Esophagus mucosa (tissue), 1 donor: ENCODE results near the gene SVEP1. TPM values are rescaled to one million over a fixed set of nuclear protein-coding genes. Genes with fewer than 3 reads are reported as not detected.
"Not testable (repeated sequence)": the region's sequence is repeated elsewhere in the genome, so short reads cannot be mapped to it uniquely, and the experiment has no call there.

Experiments
- ATAC-seq: fragments of 200-7000 bp; cut with Tn5 transposase; one replicate; pipeline ENCODE4 v1.9.1; 2020
- total RNA-seq: library from RNA; stranded (reverse); gene quantifications from one replicate; pipeline ENCODE4 v1.2.4, GENCODE V29; 2023
- donor health status: DM: yes; HTN: yes; CAD: no.

Gene SVEP1
- total RNA-seq, 1 donor from 2014 or later: 1.2 TPM

GRCh38 chr9:110578575-110579033 is 937 bp downstream of the SVEP1 start:
- no peak for ATAC-seq

GRCh38 chr9:110575945-110576344 is 3.6 kb downstream of the SVEP1 start:
- no peak for ATAC-seq

DNA sequence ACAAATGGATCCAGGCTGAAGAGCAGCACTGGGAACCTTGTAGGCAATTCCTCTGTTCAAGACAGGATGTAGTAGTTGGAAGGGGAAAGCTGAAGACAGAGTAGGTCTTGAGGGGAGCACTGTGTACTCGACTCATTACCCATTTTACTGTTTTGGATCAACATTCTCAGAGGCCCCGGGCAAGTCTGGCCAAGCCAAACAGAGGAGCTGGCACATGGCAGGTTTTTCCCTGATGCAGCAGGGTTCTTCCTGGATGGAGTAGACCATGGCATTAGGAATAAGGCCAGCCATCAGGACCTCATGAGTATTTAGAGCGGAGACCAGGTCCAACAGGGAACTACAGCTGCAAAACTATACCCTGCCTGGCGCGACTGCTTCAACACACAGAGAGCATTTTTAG is 4.4 kb downstream of the SVEP1 start:
- ATAC-seq: no peak

DNA sequence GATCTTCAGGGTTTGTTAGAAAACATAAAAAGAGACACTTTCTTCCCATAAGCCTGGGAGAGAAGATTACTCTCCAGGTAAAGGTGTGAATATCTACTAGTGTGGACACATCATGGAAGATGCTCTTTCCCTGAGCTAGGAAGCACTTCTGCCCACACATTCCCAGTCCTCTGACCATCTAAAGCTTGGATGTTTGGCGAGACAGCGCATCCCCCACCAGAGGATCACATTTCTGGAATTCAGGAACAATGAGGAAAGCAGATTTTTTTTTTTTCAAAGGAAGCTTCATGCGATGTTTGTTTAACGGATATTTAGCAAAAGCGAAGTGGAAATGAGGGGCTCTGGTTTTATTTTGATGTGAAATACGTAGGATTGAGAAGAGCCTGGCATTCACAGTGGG is 6.2 kb downstream of the SVEP1 start:
- no peak for ATAC-seq

DNA sequence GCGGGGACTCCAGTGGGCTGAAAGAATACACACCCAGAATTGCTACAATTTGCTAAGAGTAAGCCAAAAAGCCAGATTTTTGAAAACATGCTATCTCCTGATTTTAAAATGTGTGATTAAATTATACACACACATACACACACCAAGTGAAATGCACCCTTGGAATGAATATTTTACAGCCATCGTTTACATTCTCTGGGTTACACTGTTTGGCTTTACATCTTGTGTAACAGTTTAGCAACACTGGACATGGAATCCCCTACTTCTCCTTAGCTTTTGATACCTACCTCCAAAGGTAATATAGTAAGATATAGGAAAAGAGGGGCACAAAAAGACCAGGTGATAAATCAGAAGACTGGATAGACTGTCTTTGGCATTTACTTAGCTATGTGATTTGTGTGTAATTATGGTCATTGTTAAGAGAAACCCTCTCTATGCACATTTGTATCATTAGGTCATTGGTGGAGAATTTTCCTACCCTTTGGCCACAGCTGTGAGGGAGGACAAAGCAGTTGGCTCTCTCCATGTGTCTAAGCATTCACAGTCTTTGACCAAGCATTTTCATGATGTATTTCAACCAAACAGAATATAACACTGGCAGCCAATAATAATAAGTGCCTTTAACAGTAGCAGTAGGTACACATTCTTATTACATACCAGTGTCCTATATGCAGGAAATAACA is 7.6 kb downstream of the SVEP1 start:
- no peak for ATAC-seq

DNA sequence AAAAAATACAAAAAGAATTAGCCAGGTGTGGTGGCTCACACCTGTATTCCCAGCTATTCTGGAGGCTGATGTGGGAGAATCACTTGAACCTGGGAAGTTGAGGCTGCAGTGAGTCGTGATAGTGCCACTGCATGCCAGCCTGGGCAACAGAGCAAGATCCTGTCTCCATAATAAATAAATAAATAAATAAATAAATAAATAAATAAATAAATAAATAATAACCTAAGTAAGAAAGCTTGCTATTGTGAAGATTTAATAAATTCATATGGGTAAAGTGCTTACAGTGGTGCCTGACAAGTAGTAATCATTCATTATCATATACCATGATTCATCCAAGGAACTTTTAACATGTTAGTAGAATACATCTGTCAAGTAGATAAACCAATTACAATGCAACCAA is 13.4 kb downstream of the SVEP1 start:
- no peak for ATAC-seq

- ATAC-seq: no peak
These were observed 17.7 kb downstream of the SVEP1 start for GRCh38 chr9:110561826-110562225.

GRCh38 chr9:110559869-110560268 is 19.7 kb downstream of the SVEP1 start:
- ATAC-seq: no peak

GRCh38 chr9:110555551-110556331 is 23.8 kb downstream of the SVEP1 start:
- ATAC-seq: no peak

GRCh38 chr9:110546411-110546871 is 33.1 kb downstream of the SVEP1 start:
- no peak for ATAC-seq

DNA sequence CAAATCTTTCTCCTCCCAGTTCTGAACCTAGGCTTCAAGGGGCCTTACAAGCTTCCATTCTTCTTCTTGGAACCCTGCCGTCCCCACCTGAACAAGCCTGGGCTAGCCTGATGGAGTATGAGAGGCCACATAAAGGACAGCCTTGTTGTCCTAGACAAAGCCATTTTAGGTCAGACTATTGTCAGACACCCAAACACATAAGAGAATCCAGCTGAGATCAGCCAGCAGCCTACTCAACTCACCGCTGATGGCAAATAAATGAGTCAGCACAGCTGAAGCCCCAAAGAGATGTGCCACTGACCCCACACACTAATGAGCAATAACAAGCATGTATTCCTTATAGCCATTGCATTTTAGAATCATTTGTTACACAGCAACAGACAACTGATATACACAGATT is 33.8 kb downstream of the SVEP1 start:
- no peak for ATAC-seq

GRCh38 chr9:110543631-110544051 is 35.9 kb downstream of the SVEP1 start:
- no peak for ATAC-seq

GRCh38 chr9:110541950-110542349 is 37.6 kb downstream of the SVEP1 start:
- ATAC-seq: no peak

DNA sequence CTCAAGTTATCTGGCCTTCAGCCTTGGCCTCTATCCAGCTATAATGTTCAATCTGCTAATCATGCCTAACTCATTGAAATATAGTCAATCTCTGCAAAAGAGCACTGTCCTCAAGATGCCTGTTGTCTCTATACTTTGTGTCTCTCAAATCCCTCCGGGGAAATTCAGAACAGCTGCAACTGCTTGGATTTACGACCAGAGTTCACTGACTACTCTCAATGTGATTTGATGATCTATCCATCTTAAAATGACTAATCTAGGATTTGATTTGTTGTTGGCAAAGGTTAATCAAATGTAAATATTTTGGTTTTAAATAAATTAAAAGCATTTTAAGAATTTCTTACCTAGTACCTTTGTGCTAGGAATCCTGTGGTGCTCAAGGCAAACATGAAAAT is 40.9 kb downstream of the SVEP1 start:
- ATAC-seq: no peak

DNA sequence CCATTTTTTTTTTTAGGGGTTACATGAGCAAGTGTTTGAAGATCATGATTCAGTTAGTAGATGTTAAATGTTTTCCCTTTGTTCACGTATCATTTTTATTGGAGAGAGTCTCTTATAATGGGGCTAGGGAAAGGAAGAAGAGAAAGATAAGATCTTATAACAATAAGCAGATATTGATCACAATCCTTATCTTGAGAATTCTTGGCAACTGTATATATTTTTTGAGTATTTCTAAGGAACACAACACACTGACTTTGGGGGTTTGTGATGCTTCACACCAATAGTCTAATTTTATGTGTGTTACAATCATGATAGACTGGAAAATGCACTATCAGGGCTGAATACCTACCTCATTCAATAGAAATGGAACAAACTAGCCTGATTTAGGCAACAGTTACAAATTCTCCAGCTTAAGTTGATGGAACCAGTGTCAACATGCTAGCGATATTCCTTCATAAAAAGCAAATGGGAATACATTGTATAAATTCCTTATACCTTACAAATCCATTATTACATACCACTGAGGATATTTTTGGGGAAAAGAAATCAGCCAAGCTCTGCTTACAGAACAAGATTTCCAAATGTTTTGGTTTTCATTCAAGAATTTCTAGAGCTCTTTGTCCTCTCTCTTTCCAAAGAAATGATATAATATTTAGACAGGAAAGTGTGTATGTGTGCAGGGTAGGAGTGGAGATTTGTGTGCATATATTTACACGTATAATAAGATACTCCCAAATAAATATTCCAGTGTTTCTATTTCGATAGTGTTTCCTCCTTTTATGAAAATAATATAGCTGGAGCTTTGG is 41.5 kb downstream of the SVEP1 start:
- no peak for ATAC-seq

GRCh38 chr9:110536822-110537221 is 42.7 kb downstream of the SVEP1 start:
- no peak for ATAC-seq

DNA sequence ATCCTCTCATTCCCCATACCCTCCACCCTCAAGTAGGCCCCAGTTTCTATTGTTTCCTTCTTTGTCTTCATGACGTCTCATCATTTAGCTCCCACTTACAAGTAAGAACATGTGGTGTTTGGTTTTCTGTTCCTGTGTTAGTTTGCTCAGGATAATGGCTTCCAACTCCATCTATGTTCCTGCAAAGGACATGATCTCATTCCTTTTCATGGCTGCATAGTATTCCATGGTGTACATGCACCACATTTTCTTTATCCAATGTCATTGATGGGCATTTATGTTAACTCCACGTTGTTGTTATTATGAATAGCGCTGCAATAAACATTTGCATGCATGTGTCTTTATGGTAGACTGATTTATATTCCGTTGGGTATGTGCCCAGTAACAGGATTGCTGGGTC is 45.4 kb downstream of the SVEP1 start:
- ATAC-seq: not testable (repeated sequence)

DNA sequence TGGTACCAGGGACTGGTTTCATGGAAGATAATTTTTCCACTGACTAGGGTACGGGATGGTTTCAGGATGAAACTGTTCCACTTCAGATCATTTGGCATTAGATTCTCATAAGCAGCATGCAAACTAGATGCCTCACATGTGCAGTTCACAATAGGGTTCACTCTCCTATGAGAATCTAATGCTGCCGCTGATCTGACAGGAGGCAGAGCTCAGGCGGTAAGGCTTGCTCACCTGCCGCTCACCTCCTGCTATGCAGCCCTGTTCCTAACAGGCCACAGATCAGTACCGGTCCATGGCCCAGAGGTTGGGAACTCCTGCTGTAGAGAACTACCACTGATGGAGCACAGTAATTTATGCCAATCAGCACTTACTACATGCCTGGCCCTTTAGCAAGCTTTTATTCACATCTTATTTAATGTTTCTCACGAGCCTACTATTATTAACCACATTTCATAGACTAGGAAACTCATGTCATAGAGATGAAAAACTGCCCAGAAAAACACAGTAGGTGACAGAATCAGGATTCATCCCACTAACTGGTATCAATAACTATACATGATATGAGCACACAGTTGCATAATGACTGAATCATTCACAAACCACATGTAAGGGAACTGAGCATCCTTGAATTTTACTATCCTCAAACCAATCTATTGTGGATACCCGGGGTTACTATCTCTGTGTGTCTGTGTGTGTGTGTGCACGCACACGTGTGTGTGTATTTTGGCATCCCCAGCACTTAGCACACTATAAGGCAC is 46.5 kb downstream of the SVEP1 start:
- ATAC-seq: no peak

DNA sequence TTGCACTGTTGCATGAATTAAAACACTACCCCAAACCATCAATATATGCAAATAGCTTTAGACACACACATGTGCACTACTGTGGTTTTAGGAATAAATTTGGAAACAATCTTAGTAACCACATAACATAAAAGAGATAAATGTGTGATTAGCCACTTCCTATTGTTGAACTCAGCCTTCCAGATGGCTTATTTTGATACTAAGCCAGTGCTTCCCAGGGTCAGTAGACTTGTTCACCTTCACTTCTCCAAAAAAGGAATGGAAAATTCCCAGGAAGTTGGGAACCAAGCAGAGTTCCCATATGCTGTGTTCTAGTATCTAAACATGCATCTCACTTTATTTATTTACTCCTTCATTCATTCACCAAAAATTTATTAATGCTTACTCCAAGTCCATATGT is 47.8 kb downstream of the SVEP1 start:
- no peak for ATAC-seq

GRCh38 chr9:110531241-110531640 is 48.3 kb downstream of the SVEP1 start:
- not testable (repeated sequence) for ATAC-seq

GRCh38 chr9:110528645-110529044 is 50.9 kb downstream of the SVEP1 start:
- ATAC-seq: no peak

DNA sequence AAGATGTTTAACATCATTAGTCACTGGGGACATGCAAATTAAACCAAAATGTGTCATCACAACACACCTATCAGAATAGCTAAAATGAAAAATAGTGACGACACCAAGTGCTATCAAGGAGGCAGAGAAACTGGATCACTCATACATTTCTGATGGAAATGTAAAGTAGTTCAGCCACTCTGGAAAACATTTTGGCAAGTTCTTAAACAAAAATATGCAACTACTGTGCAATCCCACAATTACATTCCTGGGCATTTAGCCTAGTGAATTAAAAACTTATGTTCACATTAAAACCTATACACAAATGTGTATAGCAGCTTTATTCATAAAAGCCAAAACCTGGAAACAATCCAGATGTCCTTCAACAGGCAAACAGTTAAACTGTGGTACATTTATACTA is 53.1 kb downstream of the SVEP1 start:
- ATAC-seq: no peak
